ENCODE data around the gene TANC1. TPM values are rescaled to one million over a fixed set of nuclear protein-coding genes. Genes with fewer than 3 reads are reported as not detected.

TANC1 gene
- total and polyA plus RNA-seq, 2 experiments from 2014 or later, result 2.8 to 9.5 TPM

GRCh38 chr2:159030674-159031380 is 62.4 kb downstream of the TANC1 start (continued):
- no peak for TF ChIP-seq CREB1 (CRISPR knock-in tag; IDR thresholded peaks at IDR 0.05; ENCODE audit: low read depth)
- no peak for TF ChIP-seq STAT1 (IDR thresholded peaks at IDR 0.05; ENCODE audit: unreplicated experiment)
- no peak for TF ChIP-seq NANOG (IDR thresholded peaks at IDR 0.05; ENCODE audit: borderline replicate concordance)
- TF ChIP-seq POLR2AphosphoS5 (IDR thresholded peaks at IDR 0.05; ENCODE audit: low read depth), result no peak
- no peak for TF ChIP-seq CTCF (conservative IDR thresholded peaks at IDR 0.05; ENCODE audit: low read depth in 2 of 2)
- no peak for TF ChIP-seq ETS1 (IDR thresholded peaks at IDR 0.05)

- Mint-ChIP-seq H3K27me3 (ENCODE audit: insufficient read depth, low read depth, poor library complexity) (peaks cover 2% of the 10 kb centered on the region), H3K36me3 (ENCODE audit: low read depth) (no peaks in the 10 kb centered on the region; the same call in 2 of the 3 replicates), H3K4me3 (no peak overlapping the region), H3K4me1 (peaks cover 36% of the 10 kb centered on the region), H3K27ac (no peak overlapping the region), H3K9me3 (peaks cover 8% of the 10 kb centered on the region; the same call in 1 of the 3 replicates)
- H3K36me3 ChIP-seq (ENCODE audit: insufficient read depth), result no peaks in the 10 kb centered on the region
- H3K4me2 ChIP-seq, result no peak overlapping the region
- H3K4me3 ChIP-seq, result no peak overlapping the region
- no peak for DNase-seq (ENCODE audit: low spot score)
- H3K4me1 ChIP-seq (ENCODE audit: insufficient read depth), result peaks cover 9% of the 10 kb centered on the region
- ATAC-seq, result no peak
- no peaks in the 10 kb centered on the region; the same call in 1 of the 2 replicates for H4K20me1 ChIP-seq (replicated peaks; ENCODE audit: insufficient read depth)
- no peaks in the 10 kb centered on the region for H3F3A ChIP-seq (replicated peaks; ENCODE audit: low read depth)
- H3K27ac ChIP-seq (ENCODE audit: low read depth), result no peak overlapping the region
- H3K9me2 ChIP-seq (ENCODE audit: insufficient read depth), result peaks cover 4% of the 10 kb centered on the region; the same call in 1 of the 2 replicates
- no peak overlapping the region for H2AFZ ChIP-seq
- no peaks in the 10 kb centered on the region for H3K27me3 ChIP-seq (ENCODE audit: insufficient read depth)
- TF ChIP-seq EZH2 (IDR thresholded peaks at IDR 0.05; ENCODE audit: low read depth, unreplicated experiment) (no peak), ETS1 (IDR thresholded peaks at IDR 0.05) (no peak), POLR2AphosphoS5 (IDR thresholded peaks at IDR 0.05; ENCODE audit: low read depth) (no peak), ZNF114 (CRISPR knock-in tag; IDR thresholded peaks at IDR 0.05) (no peak), STAT1 (IDR thresholded peaks at IDR 0.05; ENCODE audit: unreplicated experiment) (no peak), CTCF (conservative IDR thresholded peaks at IDR 0.05; ENCODE audit: low read depth in 2 of 2) (no peak), ZNF462 (CRISPR knock-in tag; IDR thresholded peaks at IDR 0.05) (no peak), EZH2phosphoT487 (IDR thresholded peaks at IDR 0.05; ENCODE audit: unreplicated experiment) (no peak)
- no peaks in the 10 kb centered on the region for H3K79me2 ChIP-seq (replicated peaks; ENCODE audit: insufficient read depth)
Measured at GRCh38 chr2:159032146-159032545, 63.7 kb downstream of the TANC1 start.
